ENCODE data around the gene GPC6.

- TF ChIP-seq, protein P1, sequence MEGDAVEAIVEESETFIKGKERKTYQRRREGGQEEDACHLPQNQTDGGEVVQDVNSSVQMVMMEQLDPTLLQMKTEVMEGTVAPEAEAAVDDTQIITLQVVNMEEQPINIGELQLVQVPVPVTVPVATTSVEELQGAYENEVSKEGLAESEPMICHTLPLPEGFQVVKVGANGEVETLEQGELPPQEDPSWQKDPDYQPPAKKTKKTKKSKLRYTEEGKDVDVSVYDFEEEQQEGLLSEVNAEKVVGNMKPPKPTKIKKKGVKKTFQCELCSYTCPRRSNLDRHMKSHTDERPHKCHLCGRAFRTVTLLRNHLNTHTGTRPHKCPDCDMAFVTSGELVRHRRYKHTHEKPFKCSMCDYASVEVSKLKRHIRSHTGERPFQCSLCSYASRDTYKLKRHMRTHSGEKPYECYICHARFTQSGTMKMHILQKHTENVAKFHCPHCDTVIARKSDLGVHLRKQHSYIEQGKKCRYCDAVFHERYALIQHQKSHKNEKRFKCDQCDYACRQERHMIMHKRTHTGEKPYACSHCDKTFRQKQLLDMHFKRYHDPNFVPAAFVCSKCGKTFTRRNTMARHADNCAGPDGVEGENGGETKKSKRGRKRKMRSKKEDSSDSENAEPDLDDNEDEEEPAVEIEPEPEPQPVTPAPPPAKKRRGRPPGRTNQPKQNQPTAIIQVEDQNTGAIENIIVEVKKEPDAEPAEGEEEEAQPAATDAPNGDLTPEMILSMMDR (IDR thresholded peaks at IDR 0.05) = no peak
- no peak for TF ChIP-seq EZH2 (IDR thresholded peaks at IDR 0.05; ENCODE audit: borderline replicate concordance, insufficient read depth, low read depth, low read length, poor library complexity, severe bottlenecking)
Observed at GRCh38 chr13:93224535-93224934, 2.1 kb upstream of the GPC6 start.

Measured in B cell (primary cell).